ENCODE measurements around the gene RAE1.

Gene RAE1

DNA sequence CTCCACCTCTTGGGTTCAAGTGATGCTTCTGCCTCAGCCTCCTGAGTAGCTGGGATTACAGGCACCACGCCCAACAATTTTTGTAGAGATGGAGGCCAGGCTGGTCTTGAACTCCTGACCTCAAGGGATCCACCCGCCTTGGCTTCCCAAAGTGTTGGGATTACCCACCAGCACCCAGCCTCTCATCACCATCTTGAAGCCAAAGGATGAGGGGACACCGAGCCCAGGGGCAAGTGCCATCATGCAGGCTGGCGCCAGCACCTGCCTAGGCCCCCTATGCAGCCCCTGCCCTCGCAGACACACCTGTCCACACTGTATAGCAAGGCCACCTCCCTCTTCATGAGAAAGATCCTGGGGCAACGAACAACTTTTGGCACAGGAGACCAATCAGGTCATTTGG, 34.9 kb downstream of the RAE1 start:
- DNase-seq (ENCODE audit: low read depth, low spot score) = no peak
- H3K27ac ChIP-seq = no peak overlapping the region
- TF ChIP-seq FOXP2 (optimal IDR thresholded peaks at IDR 0.05; ENCODE audit: control extremely low read depth, extremely low read length, insufficient read depth) = no peak
- TF ChIP-seq POLR2AphosphoS5 (IDR thresholded peaks at IDR 0.05; ENCODE audit: borderline replicate concordance, low read depth, low read length) = no peak
- TF ChIP-seq EZH2 (IDR thresholded peaks at IDR 0.05) = no peak

DNA sequence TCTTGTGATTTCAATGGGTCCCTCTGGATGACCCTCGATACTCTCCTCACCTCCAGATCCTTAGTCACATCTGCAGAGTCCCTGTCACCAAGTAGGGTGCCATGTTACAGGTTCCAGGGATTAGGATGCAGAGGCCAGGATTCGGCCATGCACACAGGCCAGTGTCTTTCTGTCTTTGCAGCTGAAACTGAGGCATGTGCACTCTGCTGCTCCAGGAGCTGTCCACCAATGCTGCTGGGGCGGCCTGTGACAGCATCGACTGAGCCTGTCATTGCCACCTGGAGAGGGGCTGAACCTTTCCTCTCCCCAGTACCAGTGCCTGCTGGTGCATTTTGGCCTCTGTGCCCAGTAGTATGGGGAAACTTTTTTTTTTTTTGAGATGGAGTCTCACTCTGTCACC, 35.7 kb downstream of the RAE1 start:
- TF ChIP-seq EZH2 (IDR thresholded peaks at IDR 0.05) (no peak), FOXP2 (optimal IDR thresholded peaks at IDR 0.05; ENCODE audit: control extremely low read depth, extremely low read length, insufficient read depth) (no peak), POLR2AphosphoS5 (IDR thresholded peaks at IDR 0.05; ENCODE audit: borderline replicate concordance, low read depth, low read length) (no peak)
- Histone ChIP-seq H3K9me3 (ENCODE audit: low read depth, low read length) (no peaks in the 10 kb centered on the region), H3K4me3 (no peak overlapping the region), H3K9ac (ENCODE audit: insufficient read length) (no peak overlapping the region), H3K27ac (no peak overlapping the region), H3K36me3 (ENCODE audit: insufficient read depth, low read length) (0 out of 2 replicates have a peak, but pooled peaks cover 3% of the 10 kb centered on the region)
- DNase-seq (ENCODE audit: low read depth, low spot score) = no peak

More for the DNA sequence above, 34.9 kb downstream of the RAE1 start:
- no peak overlapping the region for H3K4me3 ChIP-seq
- H3K9me3 ChIP-seq (ENCODE audit: low read depth, low read length) = no peaks in the 10 kb centered on the region
- 0 out of 2 replicates have a peak, but pooled peaks cover 3% of the 10 kb centered on the region for H3K36me3 ChIP-seq (ENCODE audit: insufficient read depth, low read length)
- no peak overlapping the region for H3K9ac ChIP-seq (ENCODE audit: insufficient read length)

DNA sequence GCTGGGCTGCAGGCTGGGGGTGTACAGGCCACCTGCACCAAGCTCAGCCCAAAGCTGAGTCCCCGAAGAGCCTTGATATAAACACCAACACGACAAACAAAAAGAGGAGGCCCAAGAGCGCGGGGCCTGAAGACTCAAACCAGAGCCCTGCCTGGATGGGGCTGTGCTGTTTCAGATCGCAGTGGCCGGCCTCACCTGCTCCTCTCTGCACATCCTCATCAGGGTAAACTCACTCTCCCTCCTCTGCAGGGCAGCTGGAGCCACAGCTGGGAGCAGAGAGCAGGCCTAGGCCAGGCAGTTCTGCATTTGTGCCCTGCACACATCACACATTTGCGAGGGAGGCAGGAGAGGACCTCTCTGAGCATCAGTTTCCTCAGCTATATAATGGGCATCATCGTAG, 36.4 kb downstream of the RAE1 start:
- peaks cover 4% of the 10 kb centered on the region; the same call in 1 of the 2 replicates for H3K36me3 ChIP-seq (ENCODE audit: insufficient read depth, low read length)
- no peak for TF ChIP-seq EZH2 (IDR thresholded peaks at IDR 0.05)
- DNase-seq (ENCODE audit: low read depth, low spot score) = no peak
- no peak overlapping the region for H3K27ac ChIP-seq
- H3K9me3 ChIP-seq (ENCODE audit: low read depth, low read length) = no peaks in the 10 kb centered on the region
- no peak overlapping the region for H3K4me3 ChIP-seq
- H3K9ac ChIP-seq (ENCODE audit: insufficient read length) = no peak overlapping the region

DNA sequence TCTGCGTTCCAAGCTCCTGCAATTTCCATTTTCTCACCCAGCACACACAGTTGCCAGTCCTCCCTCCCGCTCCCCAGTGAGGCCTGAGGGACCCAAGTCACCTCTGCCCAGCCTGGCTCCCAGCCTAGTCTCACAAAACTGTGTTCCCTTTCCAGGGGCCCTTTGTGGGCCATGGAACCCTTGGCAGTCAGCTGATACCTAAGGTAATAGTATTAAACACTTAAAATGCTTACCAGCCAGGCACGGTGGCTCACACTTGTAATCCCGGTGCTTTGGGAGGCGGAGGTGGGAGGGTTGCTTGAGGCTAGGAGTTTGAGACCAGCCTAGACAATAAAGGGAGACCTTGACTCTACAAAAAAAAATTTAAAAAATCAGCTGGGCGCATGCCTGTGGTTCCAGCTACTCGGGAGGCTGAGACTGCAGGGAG, 36.9 kb downstream of the RAE1 start:
- no peak for DNase-seq (ENCODE audit: low read depth, low spot score)
- no peak for TF ChIP-seq EZH2 (IDR thresholded peaks at IDR 0.05)
- 0 out of 2 replicates have a peak overlapping the region, but pooled peaks have one; percentile 16 for H3K27ac ChIP-seq

DNA sequence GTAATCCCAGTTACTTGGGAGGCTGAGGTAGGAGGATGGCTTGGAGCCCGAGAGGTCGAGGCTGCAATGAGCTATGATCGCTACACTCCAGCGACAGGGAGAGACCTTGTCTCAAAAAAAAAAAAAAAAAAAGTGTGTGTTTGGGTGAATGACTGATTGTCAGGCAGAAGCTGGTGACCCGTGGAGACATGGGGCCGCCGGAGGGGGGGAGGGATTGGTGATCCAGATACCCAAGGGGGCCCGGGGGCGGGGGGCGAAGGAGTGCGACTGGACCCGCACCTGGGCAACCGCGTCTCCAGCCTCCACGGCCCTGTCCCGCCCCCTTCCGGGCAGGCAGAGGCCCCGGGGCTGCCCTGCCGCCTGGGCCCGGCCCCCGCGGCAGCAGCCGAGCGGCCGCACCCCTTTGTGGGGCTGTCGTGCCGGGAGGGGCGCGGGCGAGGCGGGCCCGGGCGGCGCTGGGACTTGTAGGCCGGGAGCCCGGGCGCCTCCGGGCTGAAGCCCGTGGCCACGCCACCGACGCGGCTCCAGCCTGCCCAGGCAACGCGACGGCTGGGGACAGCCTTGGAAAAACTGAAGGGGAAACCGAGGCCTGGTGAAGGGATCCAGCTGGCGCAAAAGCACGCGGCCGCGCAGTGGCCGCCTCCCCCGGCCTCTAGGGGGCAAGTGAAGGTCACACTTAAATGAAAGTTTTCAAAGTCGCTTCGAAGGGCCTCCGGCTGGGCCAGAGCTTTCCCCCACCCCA, 38.1 kb downstream of the RAE1 start:
- Histone ChIP-seq H3K4me3 (no peak overlapping the region), H3K9ac (ENCODE audit: insufficient read length) (no peak overlapping the region), H3K36me3 (ENCODE audit: insufficient read depth, low read length) (peaks cover 21% of the 10 kb centered on the region), H3K27ac (no peak overlapping the region), H3K9me3 (ENCODE audit: low read depth, low read length) (no peaks in the 10 kb centered on the region)
- no peak for DNase-seq (ENCODE audit: low read depth, low spot score)
- TF ChIP-seq POLR2AphosphoS5 (IDR thresholded peaks at IDR 0.05; ENCODE audit: borderline replicate concordance, low read depth, low read length) (no peak), EZH2 (IDR thresholded peaks at IDR 0.05) (no peak), FOXP2 (optimal IDR thresholded peaks at IDR 0.05; ENCODE audit: control extremely low read depth, extremely low read length, insufficient read depth) (no peak)

More for the DNA sequence above, 36.9 kb downstream of the RAE1 start:
- Histone ChIP-seq H3K9ac (ENCODE audit: insufficient read length) (no peak overlapping the region), H3K36me3 (ENCODE audit: insufficient read depth, low read length) (peaks cover 9% of the 10 kb centered on the region), H3K4me3 (no peak overlapping the region), H3K9me3 (ENCODE audit: low read depth, low read length) (no peaks in the 10 kb centered on the region)

DNA sequence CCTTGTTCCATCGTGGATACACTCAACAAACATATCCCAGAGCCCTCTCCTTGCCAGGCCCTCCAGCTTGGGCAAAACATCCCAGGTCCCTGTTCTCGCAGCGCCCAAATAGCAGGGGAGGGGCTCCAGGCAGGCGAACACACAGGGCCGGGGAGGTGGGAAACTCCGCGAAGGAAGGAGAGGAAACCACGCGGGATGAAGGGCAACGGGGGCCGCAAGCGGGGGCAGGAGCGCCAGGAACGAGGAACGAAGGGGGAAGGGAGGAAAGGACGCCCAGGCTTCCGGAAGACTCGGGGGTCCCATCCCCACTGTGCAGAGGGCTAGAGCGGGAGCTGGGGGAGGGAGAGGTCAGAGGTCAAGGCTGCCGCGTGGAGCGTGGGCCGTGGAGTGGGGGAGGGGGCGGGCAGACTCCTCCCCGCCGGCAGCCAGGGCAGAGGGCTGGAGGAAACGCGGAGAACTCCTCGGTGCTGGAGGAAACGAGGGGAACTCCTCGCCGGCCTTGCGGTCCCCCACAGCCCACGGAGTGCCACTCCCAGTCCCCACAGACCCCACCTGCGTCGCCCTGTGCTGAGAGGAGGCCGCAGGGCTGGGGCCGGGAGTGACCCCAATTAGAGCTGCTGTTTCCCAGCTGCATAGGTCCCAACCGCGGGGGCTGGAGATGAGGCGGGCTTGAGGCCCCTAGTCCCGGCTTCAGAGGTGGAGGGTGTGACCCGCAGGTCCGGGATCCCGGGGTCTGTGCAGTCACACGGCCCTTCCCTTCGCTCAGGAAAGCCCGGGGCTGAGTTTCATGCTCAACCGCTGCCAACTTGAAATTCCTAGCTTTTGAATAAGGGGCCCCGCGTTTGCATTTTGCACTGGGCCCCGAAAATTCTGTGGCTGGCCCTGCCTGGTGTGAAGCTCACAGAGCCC, 38.9 kb downstream of the RAE1 start:
- peak overlapping the region; percentile 64 for H3K27ac ChIP-seq
- no peak for TF ChIP-seq POLR2AphosphoS5 (IDR thresholded peaks at IDR 0.05; ENCODE audit: borderline replicate concordance, low read depth, low read length)
- peak overlapping the region; percentile 53 for H3K9ac ChIP-seq (ENCODE audit: insufficient read length)
- H3K4me3 ChIP-seq = no peak overlapping the region
- no peak for DNase-seq (ENCODE audit: low read depth, low spot score)
- no peaks in the 10 kb centered on the region for H3K9me3 ChIP-seq (ENCODE audit: low read depth, low read length)
- H3K36me3 ChIP-seq (ENCODE audit: insufficient read depth, low read length) = peaks cover 29% of the 10 kb centered on the region

DNA sequence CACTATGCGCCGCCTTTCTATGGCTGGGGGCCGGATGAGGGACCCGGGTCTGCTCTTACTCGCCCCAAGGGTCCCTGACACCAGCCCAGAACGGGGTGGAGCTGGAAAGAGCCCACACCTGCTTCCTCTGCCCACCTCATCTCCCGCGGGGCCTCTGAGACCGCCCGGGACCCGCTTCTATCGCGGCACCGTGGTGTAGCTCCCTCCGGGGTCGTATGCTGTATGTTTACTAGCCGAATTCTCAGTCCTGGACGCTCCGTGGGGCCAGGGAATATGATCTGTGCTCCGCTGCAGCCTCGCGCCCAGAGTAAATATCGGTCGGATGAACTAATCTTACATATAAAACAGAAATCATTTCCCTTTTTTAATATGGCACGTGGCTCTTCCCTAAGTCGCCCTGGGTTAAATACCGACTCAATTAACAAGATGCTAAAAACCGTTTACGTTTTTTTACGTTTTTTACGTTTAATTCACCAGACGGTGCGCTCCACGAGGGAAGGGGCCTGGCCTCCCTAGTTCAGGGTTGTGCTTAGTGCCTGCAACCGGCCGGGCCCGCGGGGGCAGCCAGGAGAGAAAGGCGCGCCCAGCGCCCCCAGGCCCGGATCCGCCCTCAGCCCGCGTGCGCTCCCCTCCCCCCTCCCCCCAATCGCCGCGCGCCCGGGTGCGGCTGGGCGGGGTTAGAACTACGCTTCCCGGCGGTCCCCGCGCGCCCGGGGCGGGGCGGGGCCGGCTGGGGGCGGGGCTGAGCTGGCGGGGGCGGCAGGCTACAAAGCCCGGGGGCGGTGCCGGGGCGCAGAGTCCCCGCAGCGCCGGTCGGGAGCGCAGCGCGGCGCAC, 39.8 kb downstream of the RAE1 start, which contains the start of gene RBM38:
Gene RBM38 (plus strand): TSS at position 793 of the 835 bp plus-strand sequence. CDS start 186 bp downstream, outside the sequence.
- no peak for DNase-seq (ENCODE audit: low read depth, low spot score)
- no peak for TF ChIP-seq POLR2AphosphoS5 (IDR thresholded peaks at IDR 0.05; ENCODE audit: borderline replicate concordance, low read depth, low read length)
- TF ChIP-seq FOXP2 (optimal IDR thresholded peaks at IDR 0.05; ENCODE audit: control extremely low read depth, extremely low read length, insufficient read depth) = no peak
- TF ChIP-seq EZH2 (IDR thresholded peaks at IDR 0.05) = no peak
- peak within 1 kb of the TSS; percentile 90 for H3K4me3 ChIP-seq

More for the DNA sequence above, 39.8 kb downstream of the RAE1 start, which contains the start of gene RBM38:
- Histone ChIP-seq H3K9ac (ENCODE audit: insufficient read length) (peak within 1 kb of the TSS; percentile 75), H3K36me3 (ENCODE audit: insufficient read depth, low read length) (peaks cover 38% of the 10 kb centered on the region), H3K27ac (peak within 1 kb of the TSS; percentile 64), H3K9me3 (ENCODE audit: low read depth, low read length) (no peaks in the 10 kb centered on the region)
